ENCODE results near the gene TXNL1.

DNA sequence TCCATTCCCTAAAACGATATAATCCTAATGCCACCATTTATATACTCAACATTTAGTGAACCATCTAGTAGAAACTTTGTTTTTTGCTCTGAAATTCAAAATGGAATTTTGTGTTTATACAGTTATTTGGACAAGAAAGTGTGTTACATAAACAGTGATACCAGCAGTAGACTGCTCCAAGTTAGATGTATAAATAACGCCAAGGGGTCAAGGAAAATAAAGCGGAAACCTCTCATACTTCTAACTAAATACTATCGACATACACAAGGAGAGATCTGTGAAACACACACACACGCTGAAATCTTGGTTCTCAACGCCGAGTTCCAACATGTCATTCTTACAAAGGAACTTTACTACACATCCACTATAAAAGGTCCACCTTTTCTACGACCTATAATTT is 1.2 kb downstream of the TXNL1 start:
- TF ChIP-seq, protein P1, sequence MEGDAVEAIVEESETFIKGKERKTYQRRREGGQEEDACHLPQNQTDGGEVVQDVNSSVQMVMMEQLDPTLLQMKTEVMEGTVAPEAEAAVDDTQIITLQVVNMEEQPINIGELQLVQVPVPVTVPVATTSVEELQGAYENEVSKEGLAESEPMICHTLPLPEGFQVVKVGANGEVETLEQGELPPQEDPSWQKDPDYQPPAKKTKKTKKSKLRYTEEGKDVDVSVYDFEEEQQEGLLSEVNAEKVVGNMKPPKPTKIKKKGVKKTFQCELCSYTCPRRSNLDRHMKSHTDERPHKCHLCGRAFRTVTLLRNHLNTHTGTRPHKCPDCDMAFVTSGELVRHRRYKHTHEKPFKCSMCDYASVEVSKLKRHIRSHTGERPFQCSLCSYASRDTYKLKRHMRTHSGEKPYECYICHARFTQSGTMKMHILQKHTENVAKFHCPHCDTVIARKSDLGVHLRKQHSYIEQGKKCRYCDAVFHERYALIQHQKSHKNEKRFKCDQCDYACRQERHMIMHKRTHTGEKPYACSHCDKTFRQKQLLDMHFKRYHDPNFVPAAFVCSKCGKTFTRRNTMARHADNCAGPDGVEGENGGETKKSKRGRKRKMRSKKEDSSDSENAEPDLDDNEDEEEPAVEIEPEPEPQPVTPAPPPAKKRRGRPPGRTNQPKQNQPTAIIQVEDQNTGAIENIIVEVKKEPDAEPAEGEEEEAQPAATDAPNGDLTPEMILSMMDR (IDR thresholded peaks at IDR 0.05), result no peak
- TF ChIP-seq POLR2A (IDR thresholded peaks at IDR 0.05), result no peak

Measured in heart left ventricle (tissue), 13 donors.